NCI-H2196 treated with DMSO at 0.1 percent for 48 hours (cell line): Measurements from ENCODE around the gene KAZN.

Source experiments
- DNase-seq: peaks from one replicate; lab custom pipeline; 2025; ENCODE audit not compliant: unreplicated experiment; lab: John Stamatoyannopoulos, UW

The KAZN gene

DNA sequence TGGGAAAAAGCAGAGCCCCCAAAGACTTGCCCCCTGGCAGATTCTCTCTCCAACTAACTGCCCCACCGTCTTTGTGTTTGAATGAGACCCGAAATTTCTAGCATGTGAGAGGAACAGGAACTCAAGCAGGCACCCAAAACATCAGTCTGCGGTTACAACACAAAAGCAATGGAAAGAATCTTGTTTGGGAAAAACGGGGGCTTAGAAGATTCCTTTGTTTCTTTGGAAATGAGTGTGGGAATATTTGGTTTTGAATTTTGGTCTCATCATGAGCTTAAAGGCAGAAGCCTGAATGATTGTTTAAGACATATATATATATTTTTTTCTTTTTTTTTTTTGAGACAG, 366.2 kb downstream of the KAZN start:
- no peak for DNase-seq

GRCh38 chr1:14968251-14968851, 369.9 kb downstream of the KAZN start:
- no peak for DNase-seq

DNA sequence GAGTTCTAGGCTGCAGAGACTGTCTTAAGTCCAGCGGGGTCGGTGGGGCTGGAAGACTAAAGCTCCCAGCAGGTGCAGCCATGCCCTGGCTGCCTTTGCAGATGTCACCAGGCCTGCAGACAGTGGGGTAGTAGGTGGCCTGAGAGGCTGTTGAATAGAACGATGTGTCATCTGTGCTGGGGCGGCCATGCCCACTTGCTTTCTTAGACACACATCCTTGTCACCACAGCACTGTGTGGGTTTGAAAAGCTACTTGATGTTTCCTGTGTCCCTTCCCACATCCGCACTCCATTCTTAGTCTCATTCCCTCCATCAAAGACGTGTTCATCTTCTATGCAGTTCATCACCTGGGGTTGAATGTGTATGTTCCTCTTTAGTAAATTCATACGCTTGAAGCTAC, 370.5 kb downstream of the KAZN start:
- no peak for DNase-seq

DNA sequence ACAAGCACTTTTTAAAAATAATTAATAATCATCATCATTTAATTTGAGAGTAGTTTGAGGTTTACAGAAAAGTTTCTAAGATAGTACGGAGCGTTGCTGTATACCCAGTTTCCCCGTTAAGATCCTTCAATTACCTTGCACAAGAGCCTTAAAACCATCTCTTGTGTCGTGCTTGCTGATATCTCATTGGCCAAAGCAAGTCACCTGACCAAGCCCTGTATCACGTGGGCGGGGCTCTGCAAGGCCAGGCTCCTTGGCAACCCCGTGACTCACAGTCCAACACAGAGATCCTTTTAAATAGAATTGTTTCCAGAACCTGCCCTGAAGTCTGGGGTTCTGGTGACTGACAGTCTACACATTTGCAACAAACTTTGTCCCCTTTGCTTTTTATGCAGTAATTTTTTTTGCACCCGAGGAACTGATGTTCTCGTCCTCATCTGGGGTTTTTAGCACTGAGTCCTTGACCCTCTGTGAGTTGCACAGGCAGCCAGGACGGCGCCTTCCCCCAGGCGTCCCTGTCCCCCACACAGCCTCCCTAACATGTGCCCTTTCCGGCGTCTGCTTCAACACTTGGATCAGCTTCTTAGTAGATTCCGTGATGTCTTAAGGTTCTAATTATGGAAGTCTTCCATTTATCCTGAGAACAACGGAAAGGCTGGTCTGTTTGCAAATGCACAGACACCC, 371.8 kb downstream of the KAZN start:
- DNase-seq: no peak

- DNase-seq: no peak
Observed at GRCh38 chr1:14970799-14971141, 372.3 kb downstream of the KAZN start.

DNA sequence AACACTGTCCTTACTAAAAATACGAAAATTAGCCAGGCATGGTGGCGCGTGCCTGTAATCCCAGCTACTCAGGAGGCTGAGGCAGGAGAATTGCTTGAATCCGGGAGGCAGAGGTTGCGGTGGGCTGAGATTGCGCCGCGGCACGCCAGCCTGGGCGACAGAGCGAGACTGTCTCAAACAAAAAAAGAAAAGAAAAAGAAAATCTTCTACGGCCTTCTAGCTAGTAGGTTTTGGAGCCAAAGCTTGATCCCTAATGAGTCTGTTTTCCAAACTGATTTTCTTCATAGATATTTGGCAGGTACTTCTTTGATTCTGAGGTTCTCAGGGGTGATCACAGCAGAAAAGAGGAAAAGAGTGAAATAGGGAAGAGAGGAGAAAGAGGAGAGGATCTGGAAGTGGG, 372.7 kb downstream of the KAZN start:
- no peak for DNase-seq

DNA sequence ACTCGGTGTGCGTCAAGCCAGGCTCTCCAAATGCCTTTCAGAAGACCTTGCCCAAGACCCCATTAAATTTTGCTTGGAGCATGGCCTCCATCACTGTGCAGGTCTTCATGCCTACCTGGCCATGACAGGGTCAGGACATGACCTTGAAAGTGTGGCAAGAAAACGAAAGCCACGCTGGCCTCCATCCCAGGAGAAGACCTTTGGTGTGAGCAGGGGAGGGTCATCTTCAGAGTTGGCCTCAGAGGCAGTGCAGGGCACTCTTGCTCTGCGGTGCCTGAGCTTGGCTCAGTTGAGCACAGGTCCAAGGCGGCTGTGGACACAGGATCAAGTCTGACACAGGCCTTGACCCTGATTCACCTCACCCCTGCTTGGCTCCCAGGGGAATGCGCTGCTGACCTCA, 373.6 kb downstream of the KAZN start:
- no peak for DNase-seq

GRCh38 chr1:14973773-14974172, 375.3 kb downstream of the KAZN start:
- no peak for DNase-seq

GRCh38 chr1:14974361-14974760, 375.9 kb downstream of the KAZN start:
- DNase-seq: no peak

GRCh38 chr1:14975119-14975518, 376.6 kb downstream of the KAZN start:
- no peak for DNase-seq

DNA sequence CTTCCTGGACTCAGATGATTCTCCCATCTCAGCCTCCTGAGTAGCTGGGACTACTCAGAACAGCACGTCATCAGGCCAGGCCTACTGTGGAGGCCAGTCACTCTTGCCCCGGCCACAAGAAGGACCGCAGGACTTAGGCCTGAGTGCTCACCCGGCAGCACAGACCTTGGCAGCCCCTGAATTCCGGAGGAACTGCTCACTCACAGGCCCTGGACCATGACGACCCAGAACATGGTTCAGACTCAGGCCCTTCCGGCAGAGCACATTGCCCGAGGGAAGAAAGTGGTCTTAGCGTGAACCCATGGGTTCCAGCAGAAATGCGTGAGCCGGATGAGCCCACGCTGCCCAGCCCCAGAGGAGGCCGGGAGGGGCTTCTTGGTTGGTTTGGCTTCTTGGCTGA, 377.8 kb downstream of the KAZN start:
- DNase-seq: no peak

- DNase-seq: no peak
Observed at GRCh38 chr1:14977338-14977931, 378.9 kb downstream of the KAZN start.

DNA sequence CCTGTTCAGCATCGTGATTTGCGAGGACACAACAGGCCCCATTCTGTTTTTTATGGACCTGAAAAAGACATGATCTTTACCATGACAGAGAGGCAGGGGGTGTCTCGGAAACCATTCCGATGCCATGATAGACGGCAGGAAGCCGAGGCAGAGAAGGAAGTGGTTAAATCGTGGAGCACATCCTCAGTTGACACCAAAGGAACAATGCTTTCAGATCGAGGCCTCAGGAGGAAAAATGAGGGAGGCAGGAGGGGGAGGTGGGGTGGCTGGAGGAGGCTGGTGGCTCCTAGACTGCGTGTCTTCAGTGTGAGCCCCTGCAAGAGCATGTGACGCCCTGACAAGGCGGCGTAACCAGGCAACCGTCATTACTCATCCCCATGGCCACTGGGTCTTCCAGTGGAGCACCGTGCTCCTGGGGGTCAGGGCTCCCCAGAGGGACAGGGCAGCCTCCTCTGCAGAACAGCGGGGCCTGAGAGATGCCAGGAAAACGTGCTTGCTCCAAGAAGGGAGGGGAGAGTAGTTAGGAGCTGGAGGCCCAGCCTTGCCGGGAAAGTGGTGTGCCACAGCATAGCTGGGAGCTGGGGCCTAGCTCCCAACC, 382.2 kb downstream of the KAZN start:
- DNase-seq: no peak

- no peak for DNase-seq
Observed at GRCh38 chr1:14982029-14982428, 383.5 kb downstream of the KAZN start.

DNA sequence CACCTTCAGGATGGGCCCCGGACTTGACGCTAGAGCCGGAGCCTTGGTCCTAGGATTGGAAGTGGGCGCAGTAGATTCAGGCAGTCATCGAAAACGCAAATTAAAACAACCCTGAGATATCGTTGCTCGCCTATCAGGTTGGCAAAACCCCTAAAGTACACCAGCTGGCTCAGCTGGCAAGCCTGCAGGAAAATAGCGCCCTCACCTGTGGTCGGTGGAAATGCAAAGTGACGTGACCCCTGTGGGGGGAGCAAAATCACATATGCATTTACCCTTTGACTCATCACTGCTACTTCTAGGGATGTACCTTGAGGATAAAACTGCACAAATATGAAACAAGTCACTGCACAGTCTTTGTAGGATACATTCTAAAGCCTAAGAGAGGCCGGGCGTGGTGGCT, 384.8 kb downstream of the KAZN start:
- DNase-seq: no peak

GRCh38 chr1:14986168-14986567, 387.7 kb downstream of the KAZN start:
- no peak for DNase-seq

- DNase-seq: no peak
Observed at GRCh38 chr1:14987829-14988603, 389.5 kb downstream of the KAZN start.

DNA sequence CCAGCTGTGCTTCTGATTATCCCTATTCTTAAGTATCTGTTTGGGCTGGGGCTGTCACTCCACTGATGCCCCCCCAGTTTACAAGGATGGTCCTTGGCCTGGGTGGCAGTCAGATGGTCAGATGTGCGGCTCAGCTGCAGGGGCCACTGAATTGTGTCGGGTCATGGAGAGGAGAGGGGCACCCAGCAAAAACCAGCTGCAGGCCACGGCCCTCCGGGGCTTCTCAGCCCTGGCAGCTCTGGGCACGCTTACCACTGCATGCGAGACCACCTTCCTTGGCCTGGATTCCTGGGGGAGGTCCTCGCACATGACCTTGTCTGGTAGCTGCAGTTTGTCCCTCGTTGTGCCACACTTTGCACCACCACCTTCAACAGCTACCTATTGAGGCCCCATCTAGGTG, 390.2 kb downstream of the KAZN start:
- DNase-seq: no peak

DNA sequence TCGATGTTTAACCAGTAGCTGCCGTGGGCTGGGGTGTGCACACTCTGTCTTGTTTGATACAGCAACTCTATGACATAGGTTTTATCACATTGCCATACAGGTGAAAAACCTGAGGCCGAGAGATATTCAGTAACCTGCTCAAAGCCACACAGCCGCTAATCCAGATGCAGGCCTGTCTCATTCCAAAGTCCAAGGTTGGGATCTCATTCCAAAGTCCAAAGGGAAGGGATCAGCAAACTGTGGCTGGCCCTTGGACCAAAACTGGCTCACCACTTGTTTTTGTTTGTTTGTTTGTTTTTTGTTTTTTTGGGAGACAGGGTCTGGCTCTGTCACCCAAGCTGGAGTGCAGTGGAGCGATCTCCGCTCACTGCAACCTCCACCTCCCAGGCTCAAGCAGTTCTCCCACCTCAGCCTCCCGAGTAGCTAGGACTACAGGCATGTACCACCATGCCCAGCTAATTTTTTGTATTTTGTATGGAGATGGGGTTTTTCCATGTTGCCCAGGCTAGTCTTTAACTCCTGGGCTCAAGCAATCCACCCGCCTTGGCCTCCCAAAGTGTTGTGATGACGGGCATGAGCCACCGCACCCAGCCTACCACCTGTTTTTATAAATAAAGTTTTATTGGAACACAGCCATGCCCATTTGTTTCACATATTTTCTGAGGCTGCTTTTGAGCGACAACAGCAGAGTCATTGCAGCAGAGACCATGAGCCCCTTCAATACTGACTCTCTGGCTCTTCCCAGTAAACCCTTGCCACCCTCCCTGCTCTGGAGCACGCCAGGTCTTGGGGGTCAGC, 391.6 kb downstream of the KAZN start:
- no peak for DNase-seq

GRCh38 chr1:14993414-14993813, 394.9 kb downstream of the KAZN start:
- DNase-seq: no peak

GRCh38 chr1:14994148-14994547, 395.7 kb downstream of the KAZN start:
- DNase-seq: no peak
